GM19025 (cell line): Measurements from ENCODE around the gene UBTD1.

Source experiments
- ATAC-seq: cut with Tn5 transposase; IDR thresholded peaks from one replicate; pipeline ENCODE4 v1.9.1; 2021; ENCODE audit warnings: mild to moderate bottlenecking, low read depth, moderate library complexity; ENCODE audit not compliant: unreplicated experiment

The UBTD1 gene

DNA sequence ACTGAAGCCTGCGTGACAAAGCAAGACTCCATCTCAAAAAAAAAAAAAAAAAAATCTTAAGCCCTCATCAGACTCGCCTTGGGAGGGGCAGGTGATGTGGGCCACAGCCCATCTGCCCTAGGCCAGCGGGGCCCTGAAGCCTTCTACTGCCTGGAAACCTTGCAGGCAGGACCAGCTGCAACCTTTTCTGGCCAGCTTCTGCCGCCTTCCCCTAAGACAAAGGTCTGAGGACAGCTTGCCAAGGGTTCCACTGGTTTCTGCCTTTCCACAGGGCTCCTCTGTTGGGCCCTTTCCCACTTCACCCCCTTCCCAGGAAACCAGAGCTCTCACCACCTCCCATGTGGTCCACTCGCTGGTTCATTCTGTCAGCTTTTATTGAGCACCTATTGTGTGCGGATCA, 35.2 kb downstream of the UBTD1 start:
- ATAC-seq, result no peak

DNA sequence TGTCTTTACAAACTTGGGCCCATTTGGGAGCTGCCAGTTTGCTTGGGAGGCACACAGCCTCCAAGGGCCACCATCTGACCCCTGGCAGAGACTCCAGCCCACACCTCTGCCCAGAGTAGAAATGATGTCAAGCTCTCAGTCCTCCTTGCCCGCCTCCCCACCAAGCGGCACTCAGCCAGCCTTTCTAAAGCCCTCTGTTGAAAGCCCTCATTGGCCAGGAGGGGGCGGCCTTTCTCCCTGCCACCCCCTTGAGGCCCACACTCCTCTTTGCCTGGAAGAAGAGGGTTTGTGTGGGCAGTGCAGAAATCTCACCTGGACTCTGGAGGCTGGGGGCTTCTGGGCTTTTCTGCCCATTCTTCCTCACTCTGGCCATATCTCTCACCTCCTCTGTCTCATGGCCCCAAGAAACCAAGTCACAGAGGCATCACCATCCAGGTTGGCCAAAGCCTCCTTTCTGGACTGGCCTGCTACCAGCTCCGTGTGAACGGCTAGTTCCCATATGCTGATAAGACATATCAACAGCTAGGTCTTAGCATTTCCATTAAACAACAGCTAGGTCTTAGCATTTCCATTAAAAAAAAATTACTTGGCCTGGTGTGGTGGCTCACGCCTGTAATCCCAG, 36.1 kb downstream of the UBTD1 start:
- no peak for ATAC-seq

- no peak for ATAC-seq
Measured at GRCh38 chr10:97537186-97537869, 38.6 kb downstream of the UBTD1 start.

DNA sequence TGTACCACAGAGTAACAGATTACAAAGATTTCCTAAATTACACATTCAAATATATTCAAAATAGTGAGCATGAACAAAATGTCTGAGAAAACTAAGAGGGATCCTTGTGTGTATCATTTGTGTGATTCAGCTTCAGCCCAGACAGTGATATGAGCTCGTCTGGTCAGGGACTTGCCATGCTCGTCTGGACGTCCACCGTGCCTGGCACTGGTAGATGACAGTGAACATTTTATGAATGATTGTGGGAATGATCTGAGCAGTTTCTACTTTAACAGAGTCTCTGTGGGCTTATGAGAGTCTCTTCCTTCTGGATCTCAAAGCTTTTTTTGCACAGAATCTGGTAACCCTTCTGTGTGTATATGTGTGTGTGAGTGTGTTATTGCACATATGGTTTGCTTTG, 39.7 kb downstream of the UBTD1 start:
- ATAC-seq, result no peak

DNA sequence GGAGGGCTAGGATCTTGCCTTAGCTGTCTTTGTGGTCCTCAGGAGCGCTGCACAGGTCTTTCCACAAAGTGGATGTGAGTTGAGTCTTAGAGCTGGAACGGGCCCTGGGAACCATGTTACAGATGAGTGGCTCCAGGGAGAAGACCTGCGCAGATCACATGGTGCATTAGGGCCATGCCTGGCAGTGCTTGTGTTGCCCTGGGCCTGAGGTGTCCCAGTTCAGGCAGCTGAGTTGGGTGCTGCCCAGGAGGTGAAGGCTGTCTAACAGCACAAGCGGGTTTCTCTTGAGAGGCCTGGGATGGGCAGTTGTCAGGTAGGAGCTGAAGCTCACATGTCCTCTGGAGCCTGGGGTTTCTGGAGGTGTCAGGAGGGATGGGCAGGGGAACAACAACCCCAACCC, 40.1 kb downstream of the UBTD1 start:
- no peak for ATAC-seq

DNA sequence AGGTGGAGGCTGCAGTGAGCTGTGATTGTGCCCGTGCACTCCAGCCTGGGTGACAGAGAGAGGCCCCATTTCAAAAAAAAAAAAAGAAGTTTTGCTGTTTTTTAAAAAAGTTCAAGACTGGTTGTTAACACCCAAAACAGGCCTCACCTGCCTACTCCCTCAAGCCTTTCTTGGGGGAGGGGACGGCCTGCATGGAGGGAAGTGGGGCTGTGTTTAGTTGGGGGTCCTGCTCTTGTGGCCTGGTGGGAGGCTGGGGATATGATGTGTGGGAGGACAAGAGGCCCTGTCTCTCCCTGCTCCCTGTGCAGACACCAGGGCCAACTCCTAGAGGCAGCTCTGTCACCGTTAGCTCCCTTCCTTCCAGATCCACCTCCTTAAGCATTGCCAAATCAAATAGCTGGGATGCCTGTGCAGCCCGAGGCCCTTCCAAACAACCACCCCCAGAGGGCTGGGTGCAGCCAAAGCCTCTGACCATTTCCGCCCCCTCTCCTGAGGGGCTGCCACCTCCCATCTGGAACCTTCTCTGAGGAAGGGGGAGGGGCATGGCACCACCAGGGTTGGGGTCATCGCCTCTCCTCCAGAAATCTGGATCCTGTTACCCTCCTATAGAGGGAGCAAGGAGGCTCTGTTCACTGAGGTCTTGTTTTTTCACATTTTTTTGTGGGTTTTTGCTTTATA, 40.9 kb downstream of the UBTD1 start:
- ATAC-seq, result no peak

- no peak for ATAC-seq
Measured at GRCh38 chr10:97540669-97541500, 42.2 kb downstream of the UBTD1 start.

DNA sequence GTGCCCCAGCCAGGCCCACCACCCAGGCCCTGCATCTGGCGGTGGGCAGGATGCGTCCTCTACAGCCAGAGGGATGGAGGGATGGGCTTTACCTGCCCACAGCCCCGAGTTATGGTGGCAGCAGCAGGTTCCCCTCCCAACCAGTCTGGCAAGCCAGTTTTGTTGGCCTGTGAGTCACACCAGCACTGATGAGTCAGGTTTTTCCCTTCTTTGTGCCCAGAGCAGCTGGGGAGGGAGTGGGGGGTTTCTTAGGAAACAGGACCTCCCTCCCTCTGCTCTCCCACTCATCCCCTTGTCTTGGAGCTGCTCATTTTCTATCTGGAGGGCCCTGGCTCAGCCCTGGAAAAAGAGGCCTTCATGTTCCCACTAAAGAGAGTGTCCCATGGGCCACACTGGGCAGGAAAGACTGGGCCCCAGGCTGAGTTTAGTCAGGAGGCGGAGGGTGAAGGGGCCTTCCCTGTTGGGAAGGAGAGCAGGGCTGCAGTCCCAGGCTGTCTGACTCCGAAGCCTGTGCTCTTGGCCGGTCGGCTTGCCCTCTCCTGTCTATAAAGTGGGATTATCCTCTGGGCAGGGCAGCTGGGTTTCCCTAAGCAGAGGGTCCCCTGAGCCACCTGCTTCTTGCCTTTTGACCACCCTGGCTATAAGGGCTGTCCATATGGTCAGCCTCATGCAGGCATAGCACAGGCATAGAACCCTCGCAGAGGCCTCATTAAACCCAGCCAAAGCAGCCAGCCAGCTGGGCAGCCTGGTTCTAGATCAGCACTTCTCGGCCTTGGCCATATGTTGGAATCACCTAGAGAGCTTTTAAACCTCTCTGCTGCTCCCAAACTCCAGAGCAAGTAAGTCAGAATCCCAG, 43.7 kb downstream of the UBTD1 start:
- no peak for ATAC-seq

DNA sequence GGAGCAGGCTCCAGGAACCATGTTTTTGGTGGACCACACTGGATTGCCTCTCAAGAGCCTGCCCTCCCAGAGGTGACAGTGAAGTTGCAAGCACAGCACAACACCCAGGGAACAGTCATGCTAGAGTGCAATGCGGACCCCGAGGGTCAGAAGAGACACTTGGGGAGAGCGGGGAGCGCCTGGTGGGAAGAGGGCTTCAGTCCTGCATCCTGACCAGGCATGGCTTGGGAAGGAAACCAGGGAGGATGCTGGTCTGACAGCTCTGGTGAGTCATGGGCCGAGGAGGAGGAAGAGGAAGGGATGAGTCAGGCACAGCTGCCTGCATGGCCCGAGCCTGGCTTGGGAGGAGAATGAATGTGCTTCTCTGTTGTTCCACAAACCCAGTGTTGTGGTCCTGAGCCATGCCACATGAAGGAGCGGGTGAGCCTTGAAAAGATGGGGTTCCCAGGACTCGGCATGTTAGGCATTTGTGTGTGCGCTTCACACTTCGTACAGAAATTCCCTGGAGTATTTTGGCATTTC, 44.4 kb downstream of the UBTD1 start:
- no peak for ATAC-seq

GRCh38 chr10:97546456-97547270, 47.9 kb downstream of the UBTD1 start:
- no peak for ATAC-seq

GRCh38 chr10:97547271-97547600, 48.5 kb downstream of the UBTD1 start:
- no peak for ATAC-seq

DNA sequence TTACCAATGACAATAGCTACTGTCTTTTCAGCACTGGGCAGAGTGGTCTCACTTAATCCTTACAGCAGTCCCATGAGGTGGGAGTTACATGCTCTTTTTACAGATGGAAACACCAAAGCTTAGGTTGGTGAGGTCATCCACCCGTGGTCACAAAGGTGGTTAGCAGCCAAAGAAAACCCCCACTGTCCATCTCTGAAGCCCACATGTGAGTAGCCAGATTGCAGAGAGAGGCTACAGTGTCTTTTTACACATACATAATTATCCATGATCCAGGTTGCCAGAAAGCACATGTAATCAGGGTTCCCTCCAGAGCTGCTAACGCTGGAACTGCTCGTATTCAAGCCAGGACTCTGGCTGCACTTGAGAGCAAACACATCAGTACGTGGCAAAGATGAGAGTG, 49.2 kb downstream of the UBTD1 start:
- ATAC-seq, result no peak

GRCh38 chr10:97548828-97549455, 50.2 kb downstream of the UBTD1 start:
- ATAC-seq, result no peak

DNA sequence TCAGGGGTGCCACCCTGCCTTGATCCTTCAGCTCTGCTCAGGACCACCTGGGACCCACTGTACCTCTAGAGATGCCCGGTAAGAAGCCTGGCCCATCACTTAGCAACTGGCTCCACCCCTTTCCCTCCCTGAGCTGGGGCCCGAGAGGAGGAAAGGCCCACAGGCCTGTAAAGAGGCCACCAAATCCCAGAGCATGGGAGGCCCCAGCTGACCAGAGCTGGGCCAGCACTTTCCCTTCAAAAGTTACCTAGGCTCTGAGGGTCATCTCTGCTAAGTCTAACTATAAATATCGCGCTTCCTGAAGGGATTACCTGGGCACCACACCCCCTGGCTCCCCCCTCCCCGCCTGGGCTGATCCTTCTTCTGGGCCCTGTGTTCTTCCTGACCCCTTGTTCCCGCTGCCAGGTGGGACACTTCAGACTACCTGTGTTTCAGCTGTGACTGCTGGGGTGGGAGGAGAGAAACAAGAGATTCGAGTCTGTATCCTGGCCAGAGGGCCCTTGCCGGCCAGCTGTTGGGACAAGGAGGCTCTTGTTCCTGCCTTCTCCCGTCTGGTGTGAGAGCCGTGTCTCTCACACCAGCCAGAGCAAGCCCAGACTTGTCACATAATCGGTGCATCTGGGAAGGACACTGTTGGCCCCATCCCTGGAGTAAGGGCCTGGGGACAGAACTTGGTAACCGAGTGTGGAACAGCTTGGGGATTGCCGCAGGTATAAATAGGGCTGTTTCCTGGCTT, 51.0 kb downstream of the UBTD1 start:
- ATAC-seq, result no peak

DNA sequence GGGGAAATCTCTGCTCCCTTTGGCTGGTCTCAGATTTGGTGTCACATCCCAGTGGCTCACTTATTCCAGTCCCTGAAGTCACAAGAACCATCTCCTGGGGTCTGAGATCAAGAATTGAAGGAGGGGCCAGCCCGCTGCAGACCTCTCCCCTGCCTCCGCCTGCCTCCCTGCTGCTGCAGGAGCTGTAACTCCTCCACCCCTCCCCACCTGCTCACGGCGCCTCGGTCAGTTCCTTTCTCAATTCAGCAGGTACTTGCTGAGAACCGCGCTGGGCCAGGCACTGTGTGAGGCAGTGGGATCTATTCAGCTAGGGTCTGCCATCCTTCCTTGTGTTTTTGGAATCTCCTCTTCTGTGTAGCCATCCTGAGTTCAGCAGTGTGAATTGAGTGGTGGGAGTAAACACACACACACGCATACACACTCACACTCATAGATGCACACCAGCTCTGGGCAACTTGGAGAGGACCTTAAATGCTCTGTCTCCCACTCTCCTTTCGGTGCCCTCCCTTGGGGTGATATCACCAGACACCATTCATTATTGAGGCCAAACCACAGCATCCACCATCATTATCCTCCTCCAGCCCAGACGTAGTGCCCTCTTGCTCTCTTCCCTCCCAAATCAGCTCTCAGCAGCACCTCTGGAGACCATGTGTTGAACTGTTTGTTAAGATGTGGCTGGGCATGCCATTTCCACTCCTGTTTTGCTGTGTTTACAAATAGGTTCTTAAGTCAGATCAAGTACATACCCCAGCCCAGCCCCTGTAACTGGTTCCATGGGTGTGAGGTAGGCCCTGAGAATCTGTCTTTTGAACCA, 51.8 kb downstream of the UBTD1 start:
- ATAC-seq, result no peak

- no peak for ATAC-seq
Measured at GRCh38 chr10:97551271-97551670, 52.5 kb downstream of the UBTD1 start.

GRCh38 chr10:97553575-97554031, 54.9 kb downstream of the UBTD1 start:
- no peak for ATAC-seq
